WERI-Rb-1 (cell line): ENCODE results near the gene ANKRD45.
"Not testable (repeated sequence)": the region's sequence is repeated elsewhere in the genome, so short reads cannot be mapped to it uniquely, and the experiment has no call there.

ENCODE experiments used
- DNase-seq: peaks from one replicate; pipeline ENCODE4 v3.0.0-alpha.2; 2020
- H3K27ac ChIP-seq: fragments of 250-450 bp; sonication (Bioruptor Pico); 2 replicates; pipeline ENCODE4 v1.5.1; 2020; ENCODE audit warnings: mild to moderate bottlenecking, moderate library complexity
- H3K27me3 ChIP-seq: fragments of 250-450 bp; sonication (Bioruptor Pico); 2 replicates; pipeline ENCODE4 v1.5.1; 2021; ENCODE audit warnings: mild to moderate bottlenecking, low read depth, moderate library complexity; ENCODE audit not compliant: insufficient read depth, severe bottlenecking
- H3K36me3 ChIP-seq: fragments of 250-450 bp; sonication (Bioruptor Pico); 2 replicates; pipeline ENCODE4 v1.5.1; 2020; ENCODE audit warnings: mild to moderate bottlenecking, moderate library complexity
- H3K4me3 ChIP-seq: 2 replicates; pipeline ENCODE4 v1.5.1; 2011; ENCODE audit warnings: low read depth, mild to moderate bottlenecking, control low read depth, low read length
- H3K9me3 ChIP-seq: fragments of 250-450 bp; sonication (Bioruptor Pico); 2 replicates; pipeline ENCODE4 v1.5.1; 2021; ENCODE audit warnings: mild to moderate bottlenecking, moderate library complexity; ENCODE audit not compliant: severe bottlenecking
- CTCF ChIP-seq: IDR thresholded peaks from 2 replicates; pipeline ENCODE4 v1.5.1; 2011; ENCODE audit warnings: low read depth, mild to moderate bottlenecking, control low read depth, inconsistent platforms, low read length

ANKRD45 gene

GRCh38 chr1:173660306-173660705 lies 9.3 kb downstream of the ANKRD45 start:
- DNase-seq = no peak
- TF ChIP-seq CTCF = no peak
- H3K27ac ChIP-seq = peak overlapping the region; percentile 54
- no peak overlapping the region for H3K4me3 ChIP-seq
- H3K9me3 ChIP-seq = peaks cover 11% of the 10 kb centered on the region
- peaks cover 6% of the 10 kb centered on the region; the same call in 1 of the 2 replicates for H3K36me3 ChIP-seq
- no peaks in the 10 kb centered on the region for H3K27me3 ChIP-seq

- H3K27ac ChIP-seq = no peak overlapping the region
- no peaks in the 10 kb centered on the region for H3K9me3 ChIP-seq
- H3K27me3 ChIP-seq = no peaks in the 10 kb centered on the region
- H3K36me3 ChIP-seq = no peaks in the 10 kb centered on the region
- TF ChIP-seq CTCF = no peak
- no peak overlapping the region for H3K4me3 ChIP-seq
- no peak for DNase-seq
These were observed 20.6 kb downstream of the ANKRD45 start for GRCh38 chr1:173648880-173649605.

- no peak for TF ChIP-seq CTCF
- Histone ChIP-seq H3K4me3 (no peak overlapping the region), H3K27me3 (no peaks in the 10 kb centered on the region), H3K9me3 (peaks cover 8% of the 10 kb centered on the region), H3K36me3 (no peaks in the 10 kb centered on the region), H3K27ac (no peak overlapping the region)
- DNase-seq = no peak
These were observed 23.0 kb downstream of the ANKRD45 start for GRCh38 chr1:173646656-173647055.

- H3K4me3 ChIP-seq, DNase-seq, H3K36me3 ChIP-seq, H3K27me3 ChIP-seq, H3K9me3 ChIP-seq, H3K27ac ChIP-seq: not testable (repeated sequence)
These were observed 27.1 kb downstream of the ANKRD45 start for GRCh38 chr1:173642450-173643139.

GRCh38 chr1:173639102-173639501 lies 30.5 kb downstream of the ANKRD45 start:
- H3K27ac ChIP-seq = no peak overlapping the region
- DNase-seq = no peak
- H3K36me3 ChIP-seq = no peaks in the 10 kb centered on the region
- peaks cover 11% of the 10 kb centered on the region for H3K9me3 ChIP-seq
- no peak overlapping the region for H3K4me3 ChIP-seq
- no peaks in the 10 kb centered on the region for H3K27me3 ChIP-seq
- TF ChIP-seq CTCF = no peak

GRCh38 chr1:173638043-173639021 lies 31.3 kb downstream of the ANKRD45 start:
- H3K27ac ChIP-seq = no peak overlapping the region
- H3K36me3 ChIP-seq = no peaks in the 10 kb centered on the region
- no peaks in the 10 kb centered on the region for H3K27me3 ChIP-seq
- no peak for DNase-seq
- H3K9me3 ChIP-seq = peaks cover 11% of the 10 kb centered on the region
- no peak overlapping the region for H3K4me3 ChIP-seq
- TF ChIP-seq CTCF = no peak

GRCh38 chr1:173637236-173638042 lies 32.2 kb downstream of the ANKRD45 start:
- not testable (repeated sequence) for H3K9me3 ChIP-seq, H3K36me3 ChIP-seq, DNase-seq, H3K27ac ChIP-seq, H3K27me3 ChIP-seq, H3K4me3 ChIP-seq
